ENCODE measurements around the gene APOL6. TPM values are rescaled to one million over a fixed set of nuclear protein-coding genes. Genes with fewer than 3 reads are reported as not detected.

APOL6 gene
- total and polyA plus RNA-seq, 9 of the 15 experiments (the other 6 are each of a cell fraction or from before 2014, with no cell fraction given) = 0.29 to 1.2 (median 0.70) TPM

DNA sequence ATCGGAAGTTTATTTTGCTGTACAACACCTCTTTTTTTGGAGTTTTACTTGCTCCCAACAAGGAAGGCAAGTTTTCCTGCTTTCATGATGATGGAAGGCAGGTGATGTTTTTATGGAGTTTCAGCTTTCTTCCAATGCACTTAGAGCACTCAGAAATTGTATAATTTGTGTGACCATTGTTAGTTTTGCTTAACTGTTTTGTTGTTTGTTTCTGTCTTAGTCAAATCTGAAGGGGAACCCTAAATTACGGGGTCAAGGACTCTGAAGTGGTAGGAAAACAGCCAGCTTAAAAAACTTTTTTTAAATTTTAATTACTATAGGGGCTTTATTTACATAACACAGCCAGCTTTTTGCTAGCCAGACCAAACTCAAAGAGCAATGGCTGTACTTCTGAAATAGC lies 14.7 kb downstream of the APOL6 start:
- POLR2A ChIA-PET = no interaction called here
- no peaks in the 10 kb centered on the region for H3K27me3 ChIP-seq (ENCODE audit: control insufficient read depth in 2 of 2, insufficient read depth in 2 of 2, low read length in 2 of 2)
- H3K4me2 ChIP-seq (ENCODE audit: insufficient read depth, low read length) = no peak overlapping the region
- H3K9ac ChIP-seq (ENCODE audit: insufficient read depth in 1 of 2, low read depth in 2 of 2, low read length in 2 of 2) = no peak overlapping the region
- H2AFZ ChIP-seq (ENCODE audit: low read depth, low read length) = no peak overlapping the region
- no peaks in the 10 kb centered on the region for H3K9me1 ChIP-seq (ENCODE audit: control insufficient read depth, insufficient read depth, low read length)
- 83% methylated on average over 1 of the region's 2 CpGs for WGBS (ENCODE audit: insufficient coverage, low coverage, missing lambda C conversion rate)
- FAIRE-seq = no peak
- H3K27ac ChIP-seq (ENCODE audit: extremely low read depth, low read depth, low read length) = no peak overlapping the region
- intact Hi-C loops (cut with micrococcal nuclease) = no loop called here
- TF ChIP-seq MTA2 (IDR thresholded peaks at IDR 0.05; ENCODE audit: low read depth) (no peak), U2AF1 (optimal IDR thresholded peaks at IDR 0.05; ENCODE audit: low read depth, low read length) (no peak), ZC3H8 (IDR thresholded peaks at IDR 0.05) (no peak), IRF2 (CRISPR knock-in tag; IDR thresholded peaks at IDR 0.05) (no peak), KHSRP (IDR thresholded peaks at IDR 0.05) (no peak), BCOR (IDR thresholded peaks at IDR 0.05) (no peak), FOXJ3 (CRISPR knock-in tag; IDR thresholded peaks at IDR 0.05) (no peak), ADNP (tag; IDR thresholded peaks at IDR 0.05) (no peak), SP1 (CRISPR knock-in tag; IDR thresholded peaks at IDR 0.05) (no peak), KLF6 (CRISPR knock-in tag; IDR thresholded peaks at IDR 0.05; ENCODE audit: borderline replicate concordance) (no peak), NCOA6 (IDR thresholded peaks at IDR 0.05) (no peak)
- TF ChIP-seq, protein P1, sequence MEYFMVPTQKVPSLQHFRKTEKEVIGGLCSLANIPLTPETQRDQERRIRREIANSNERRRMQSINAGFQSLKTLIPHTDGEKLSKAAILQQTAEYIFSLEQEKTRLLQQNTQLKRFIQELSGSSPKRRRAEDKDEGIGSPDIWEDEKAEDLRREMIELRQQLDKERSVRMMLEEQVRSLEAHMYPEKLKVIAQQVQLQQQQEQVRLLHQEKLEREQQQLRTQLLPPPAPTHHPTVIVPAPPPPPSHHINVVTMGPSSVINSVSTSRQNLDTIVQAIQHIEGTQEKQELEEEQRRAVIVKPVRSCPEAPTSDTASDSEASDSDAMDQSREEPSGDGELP (CRISPR knock-in tag; IDR thresholded peaks at IDR 0.05; ENCODE audit: borderline replicate concordance) = no peak
- TF ChIP-seq, protein P2, sequence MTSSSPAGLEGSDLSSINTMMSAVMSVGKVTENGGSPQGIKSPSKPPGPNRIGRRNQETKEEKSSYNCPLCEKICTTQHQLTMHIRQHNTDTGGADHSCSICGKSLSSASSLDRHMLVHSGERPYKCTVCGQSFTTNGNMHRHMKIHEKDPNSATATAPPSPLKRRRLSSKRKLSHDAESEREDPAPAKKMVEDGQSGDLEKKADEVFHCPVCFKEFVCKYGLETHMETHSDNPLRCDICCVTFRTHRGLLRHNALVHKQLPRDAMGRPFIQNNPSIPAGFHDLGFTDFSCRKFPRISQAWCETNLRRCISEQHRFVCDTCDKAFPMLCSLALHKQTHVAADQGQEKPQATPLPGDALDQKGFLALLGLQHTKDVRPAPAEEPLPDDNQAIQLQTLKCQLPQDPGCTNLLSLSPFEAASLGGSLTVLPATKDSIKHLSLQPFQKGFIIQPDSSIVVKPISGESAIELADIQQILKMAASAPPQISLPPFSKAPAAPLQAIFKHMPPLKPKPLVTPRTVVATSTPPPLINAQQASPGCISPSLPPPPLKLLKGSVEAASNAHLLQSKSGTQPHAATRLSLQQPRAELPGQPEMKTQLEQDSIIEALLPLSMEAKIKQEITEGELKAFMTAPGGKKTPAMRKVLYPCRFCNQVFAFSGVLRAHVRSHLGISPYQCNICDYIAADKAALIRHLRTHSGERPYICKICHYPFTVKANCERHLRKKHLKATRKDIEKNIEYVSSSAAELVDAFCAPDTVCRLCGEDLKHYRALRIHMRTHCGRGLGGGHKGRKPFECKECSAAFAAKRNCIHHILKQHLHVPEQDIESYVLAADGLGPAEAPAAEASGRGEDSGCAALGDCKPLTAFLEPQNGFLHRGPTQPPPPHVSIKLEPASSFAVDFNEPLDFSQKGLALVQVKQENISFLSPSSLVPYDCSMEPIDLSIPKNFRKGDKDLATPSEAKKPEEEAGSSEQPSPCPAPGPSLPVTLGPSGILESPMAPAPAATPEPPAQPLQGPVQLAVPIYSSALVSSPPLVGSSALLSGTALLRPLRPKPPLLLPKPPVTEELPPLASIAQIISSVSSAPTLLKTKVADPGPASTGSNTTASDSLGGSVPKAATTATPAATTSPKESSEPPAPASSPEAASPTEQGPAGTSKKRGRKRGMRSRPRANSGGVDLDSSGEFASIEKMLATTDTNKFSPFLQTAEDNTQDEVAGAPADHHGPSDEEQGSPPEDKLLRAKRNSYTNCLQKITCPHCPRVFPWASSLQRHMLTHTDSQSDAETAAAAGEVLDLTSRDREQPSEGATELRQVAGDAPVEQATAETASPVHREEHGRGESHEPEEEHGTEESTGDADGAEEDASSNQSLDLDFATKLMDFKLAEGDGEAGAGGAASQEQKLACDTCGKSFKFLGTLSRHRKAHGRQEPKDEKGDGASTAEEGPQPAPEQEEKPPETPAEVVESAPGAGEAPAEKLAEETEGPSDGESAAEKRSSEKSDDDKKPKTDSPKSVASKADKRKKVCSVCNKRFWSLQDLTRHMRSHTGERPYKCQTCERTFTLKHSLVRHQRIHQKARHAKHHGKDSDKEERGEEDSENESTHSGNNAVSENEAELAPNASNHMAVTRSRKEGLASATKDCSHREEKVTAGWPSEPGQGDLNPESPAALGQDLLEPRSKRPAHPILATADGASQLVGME (CRISPR knock-in tag; IDR thresholded peaks at IDR 0.05) = no peak
- TF ChIP-seq, protein P3, sequence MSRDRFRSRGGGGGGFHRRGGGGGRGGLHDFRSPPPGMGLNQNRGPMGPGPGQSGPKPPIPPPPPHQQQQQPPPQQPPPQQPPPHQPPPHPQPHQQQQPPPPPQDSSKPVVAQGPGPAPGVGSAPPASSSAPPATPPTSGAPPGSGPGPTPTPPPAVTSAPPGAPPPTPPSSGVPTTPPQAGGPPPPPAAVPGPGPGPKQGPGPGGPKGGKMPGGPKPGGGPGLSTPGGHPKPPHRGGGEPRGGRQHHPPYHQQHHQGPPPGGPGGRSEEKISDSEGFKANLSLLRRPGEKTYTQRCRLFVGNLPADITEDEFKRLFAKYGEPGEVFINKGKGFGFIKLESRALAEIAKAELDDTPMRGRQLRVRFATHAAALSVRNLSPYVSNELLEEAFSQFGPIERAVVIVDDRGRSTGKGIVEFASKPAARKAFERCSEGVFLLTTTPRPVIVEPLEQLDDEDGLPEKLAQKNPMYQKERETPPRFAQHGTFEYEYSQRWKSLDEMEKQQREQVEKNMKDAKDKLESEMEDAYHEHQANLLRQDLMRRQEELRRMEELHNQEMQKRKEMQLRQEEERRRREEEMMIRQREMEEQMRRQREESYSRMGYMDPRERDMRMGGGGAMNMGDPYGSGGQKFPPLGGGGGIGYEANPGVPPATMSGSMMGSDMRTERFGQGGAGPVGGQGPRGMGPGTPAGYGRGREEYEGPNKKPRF (IDR thresholded peaks at IDR 0.05; ENCODE audit: low read depth, low read length) = no peak
- H3K4me1 ChIP-seq (replicated peaks in 1 of 2; ENCODE audit: control insufficient read depth in 2 of 2, insufficient read depth in 2 of 2, low read length in 2 of 2) = peaks cover 0 to 4% of the 10 kb centered on the region in 2 experiments; a peak in 2 of 5 replicates
- H3K36me3 ChIP-seq (ENCODE audit: control insufficient read depth, insufficient read depth, low read length) = no peaks in the 10 kb centered on the region
- DNase-seq (ENCODE audit: extremely low read depth in 1 of 4, low spot score in 3 of 4) = no peak
- in situ Hi-C loops (cut with MboI) = no loop called here
- no peaks in the 10 kb centered on the region for H3K79me2 ChIP-seq (ENCODE audit: control insufficient read depth, insufficient read depth, low read length)
- no peak for ATAC-seq
- CTCF ChIA-PET (ENCODE audit: low intra/inter-chr PET ratio) = no interaction called here
- H4K20me1 ChIP-seq (replicated peaks; ENCODE audit: control insufficient read depth, insufficient read depth, low read length) = no peaks in the 10 kb centered on the region
- H3K4me3 ChIP-seq = no peak overlapping the region
- BruUV-seq (replicated peaks) = no TSS peak
- no peaks in the 10 kb centered on the region for H3K9me3 ChIP-seq (replicated peaks; ENCODE audit: control insufficient read depth, insufficient read depth, low read depth, low read length)
